Measurements from ENCODE around the gene PBX1. TPM values are rescaled to one million over a fixed set of nuclear protein-coding genes. Genes with fewer than 3 reads are reported as not detected.

PBX1 gene
- total RNA-seq, 4 donors from 2014 or later: 15.2 to 48.6 (median 23.5) TPM

- WGBS, 2 donors: 81 to 85% methylated on average over 2 of the region's 2 CpGs
- DNase-seq: no peak
- Histone ChIP-seq H3K27me3 (no peaks in the 10 kb centered on the region), H3K4me1 (peaks cover 0 to 13% (median 6%) of the 10 kb centered on the region in 3 donors), H3K4me3 (no peak overlapping the region), H3K36me3 (no peaks in the 10 kb centered on the region), H3K27ac (no peak overlapping the region), H3K9me3 (no peaks in the 10 kb centered on the region)
- intact Hi-C loops (cut with DNase I): no loop called here
- TF ChIP-seq POLR2A (IDR thresholded peaks at IDR 0.05): no peak
- TF ChIP-seq, protein P1, sequence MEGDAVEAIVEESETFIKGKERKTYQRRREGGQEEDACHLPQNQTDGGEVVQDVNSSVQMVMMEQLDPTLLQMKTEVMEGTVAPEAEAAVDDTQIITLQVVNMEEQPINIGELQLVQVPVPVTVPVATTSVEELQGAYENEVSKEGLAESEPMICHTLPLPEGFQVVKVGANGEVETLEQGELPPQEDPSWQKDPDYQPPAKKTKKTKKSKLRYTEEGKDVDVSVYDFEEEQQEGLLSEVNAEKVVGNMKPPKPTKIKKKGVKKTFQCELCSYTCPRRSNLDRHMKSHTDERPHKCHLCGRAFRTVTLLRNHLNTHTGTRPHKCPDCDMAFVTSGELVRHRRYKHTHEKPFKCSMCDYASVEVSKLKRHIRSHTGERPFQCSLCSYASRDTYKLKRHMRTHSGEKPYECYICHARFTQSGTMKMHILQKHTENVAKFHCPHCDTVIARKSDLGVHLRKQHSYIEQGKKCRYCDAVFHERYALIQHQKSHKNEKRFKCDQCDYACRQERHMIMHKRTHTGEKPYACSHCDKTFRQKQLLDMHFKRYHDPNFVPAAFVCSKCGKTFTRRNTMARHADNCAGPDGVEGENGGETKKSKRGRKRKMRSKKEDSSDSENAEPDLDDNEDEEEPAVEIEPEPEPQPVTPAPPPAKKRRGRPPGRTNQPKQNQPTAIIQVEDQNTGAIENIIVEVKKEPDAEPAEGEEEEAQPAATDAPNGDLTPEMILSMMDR (IDR thresholded peaks at IDR 0.05): no peak
These were observed 299.2 kb downstream of the PBX1 start for GRCh38 chr1:164858096-164858632.

- intact Hi-C loops (cut with DNase I): no loop called here
- Histone ChIP-seq H3K4me1 (no peaks in the 10 kb centered on the region), H3K4me3 (no peak overlapping the region), H3K27ac (no peak overlapping the region), H3K27me3 (no peaks in the 10 kb centered on the region), H3K9me3 (no peaks in the 10 kb centered on the region), H3K36me3 (no peaks in the 10 kb centered on the region)
- TF ChIP-seq POLR2A (IDR thresholded peaks at IDR 0.05): no peak
- TF ChIP-seq, protein P1 (IDR thresholded peaks at IDR 0.05): no peak
- DNase-seq: no peak
These were observed 302.6 kb downstream of the PBX1 start for GRCh38 chr1:164861632-164862031.

- 73 to 78% methylated on average over 4 of the region's 4 CpGs for WGBS, 2 donors
- intact Hi-C loops (cut with DNase I): no loop called here
These were observed 304.1 kb downstream of the PBX1 start for GRCh38 chr1:164863056-164863455.

GRCh38 chr1:164864161-164864560, 305.2 kb downstream of the PBX1 start:
- Histone ChIP-seq H3K27ac (no peak overlapping the region), H3K36me3 (no peaks in the 10 kb centered on the region), H3K4me1 (peaks cover 0 to 6% (median 0%) of the 10 kb centered on the region in 3 donors), H3K9me3 (no peaks in the 10 kb centered on the region), H3K27me3 (no peaks in the 10 kb centered on the region), H3K4me3 (no peak overlapping the region)
- WGBS, 2 donors: 84 to 90% methylated on average over 3 of the region's 3 CpGs
- intact Hi-C loops (cut with DNase I): no loop called here
- TF ChIP-seq, protein P1 (IDR thresholded peaks at IDR 0.05): no peak
- TF ChIP-seq POLR2A (IDR thresholded peaks at IDR 0.05): no peak
- DNase-seq: no peak

More at GRCh38 chr1:164863056-164863455, 304.1 kb downstream of the PBX1 start:
- no peak for DNase-seq
- H3K36me3 ChIP-seq: no peaks in the 10 kb centered on the region
- no peak overlapping the region for H3K4me3 ChIP-seq
- H3K27ac ChIP-seq: no peak overlapping the region
- H3K27me3 ChIP-seq: no peaks in the 10 kb centered on the region
- TF ChIP-seq, protein P1 (IDR thresholded peaks at IDR 0.05): no peak
- TF ChIP-seq POLR2A (IDR thresholded peaks at IDR 0.05): no peak
- no peaks in the 10 kb centered on the region for H3K9me3 ChIP-seq
- H3K4me1 ChIP-seq: no peaks in the 10 kb centered on the region

DNA sequence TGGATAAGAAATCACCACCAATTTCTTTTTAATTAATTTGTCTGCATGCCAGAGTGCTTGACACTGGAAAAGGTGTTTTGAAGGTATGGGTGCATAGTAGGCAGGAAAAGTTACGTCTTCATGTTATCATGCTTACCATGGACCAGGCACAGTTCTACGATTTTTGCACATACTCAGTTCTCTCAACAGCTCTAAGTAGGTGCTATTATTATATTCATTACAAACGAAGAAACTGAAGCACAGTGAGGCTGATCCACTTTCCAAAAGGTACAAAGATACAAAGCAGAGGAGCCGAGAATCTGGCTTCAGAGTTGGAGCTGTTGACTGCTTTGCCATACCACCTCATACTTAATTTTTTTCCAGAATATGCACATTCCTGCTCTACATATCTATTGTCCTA, 306.4 kb downstream of the PBX1 start:
- WGBS, 2 donors: 73 to 75% methylated on average over 4 of the region's 4 CpGs

More for the DNA sequence above, 306.4 kb downstream of the PBX1 start:
- H3K36me3 ChIP-seq: no peaks in the 10 kb centered on the region
- intact Hi-C loops (cut with DNase I): no loop called here
- H3K27me3 ChIP-seq: no peaks in the 10 kb centered on the region
- no peak overlapping the region for H3K4me3 ChIP-seq
- H3K27ac ChIP-seq: no peak overlapping the region
- DNase-seq: no peak
- peaks cover 0 to 7% (median 0%) of the 10 kb centered on the region in 3 donors for H3K4me1 ChIP-seq
- no peaks in the 10 kb centered on the region for H3K9me3 ChIP-seq
- no peak for TF ChIP-seq POLR2A (IDR thresholded peaks at IDR 0.05)
- TF ChIP-seq, protein P1 (IDR thresholded peaks at IDR 0.05): no peak

Data from esophagus squamous epithelium (tissue), 5 donors.